Thyroid gland (tissue), 4 donors: ENCODE results near the gene ZIC4. TPM values are rescaled to one million over a fixed set of nuclear protein-coding genes. Genes with fewer than 3 reads are reported as not detected.

ENCODE experiments used
- DNase-seq, 2 donors: peaks; one replicate each; pipeline ENCODE4 v3.0.0-alpha.2; 2019
- H3K27ac ChIP-seq, 3 donors: fragments of 200-600 bp; sonication (generic); 1 replicate in 2 of 3; 2 replicates in 1 of 3; pipeline ENCODE4 v1.5.1; 2016 to 2019; ENCODE audit warnings: mild to moderate bottlenecking in 1 of 3, moderate library complexity in 1 of 3
- H3K27me3 ChIP-seq: fragments of 200-600 bp; sonication (generic); one replicate; pipeline ENCODE4 v1.5.1; 2019
- H3K36me3 ChIP-seq, 2 donors: fragments of 200-600 bp; sonication (generic); one replicate each; pipeline ENCODE4 v1.5.1; 2016 to 2019
- H3K4me1 ChIP-seq, 2 donors: fragments of 200-600 bp; sonication (generic); one replicate each; pipeline ENCODE4 v1.5.1; 2017 to 2019
- H3K4me3 ChIP-seq, 3 donors: fragments of 200-600 bp; sonication (generic); replicated peaks in 1 of 3; 1 replicate in 2 of 3; 2 replicates in 1 of 3; pipeline ENCODE4 v1.5.1; 2016; ENCODE audit warnings: mild to moderate bottlenecking in 1 of 3
- H3K9me3 ChIP-seq: fragments of 200-600 bp; sonication (generic); one replicate; pipeline ENCODE4 v1.5.1; 2017
- CTCF ChIP-seq, 6 experiments: fragments of 200-600 bp in 3 of 6; fragments of 450-650 bp in 3 of 6; sonication (generic) in 3 of 6; IDR thresholded peaks; one replicate each; pipeline ENCODE4 v1.5.1; 2016 to 2019; ENCODE audit warnings: antibody characterized with exemption in 6 of 6, mild to moderate bottlenecking in 2 of 6, inconsistent platforms in 1 of 6, moderate library complexity in 1 of 6
- POLR2A ChIP-seq, 2 donors: fragments of 450-650 bp; IDR thresholded peaks; one replicate each; pipeline ENCODE4 v1.6.1; 2017; ENCODE audit warnings: antibody characterized with exemption in 2 of 2, mild to moderate bottlenecking in 2 of 2, moderate library complexity in 1 of 2
- WGBS, 2 donors: methylation state at CpG; one replicate each; pipeline ENCODE4 v1.1.5; 2017; 5-methylcytosine and 5-hydroxymethylcytosine counted together
- intact Hi-C: fragments of 100-400 bp; cut with DNase I; formaldehyde crosslinking; loops from one replicate; pipeline ENCODE4 v1.15.1; 2023
- total RNA-seq, 4 donors: library from RNA; depleted of rRNA; stranded (reverse); fragments of >200 nt; gene quantifications; one replicate each; pipeline ENCODE4 v1.2.3, GENCODE V29; 2016

ZIC4 gene
- total RNA-seq, 4 donors from 2014 or later = not detected

DNA sequence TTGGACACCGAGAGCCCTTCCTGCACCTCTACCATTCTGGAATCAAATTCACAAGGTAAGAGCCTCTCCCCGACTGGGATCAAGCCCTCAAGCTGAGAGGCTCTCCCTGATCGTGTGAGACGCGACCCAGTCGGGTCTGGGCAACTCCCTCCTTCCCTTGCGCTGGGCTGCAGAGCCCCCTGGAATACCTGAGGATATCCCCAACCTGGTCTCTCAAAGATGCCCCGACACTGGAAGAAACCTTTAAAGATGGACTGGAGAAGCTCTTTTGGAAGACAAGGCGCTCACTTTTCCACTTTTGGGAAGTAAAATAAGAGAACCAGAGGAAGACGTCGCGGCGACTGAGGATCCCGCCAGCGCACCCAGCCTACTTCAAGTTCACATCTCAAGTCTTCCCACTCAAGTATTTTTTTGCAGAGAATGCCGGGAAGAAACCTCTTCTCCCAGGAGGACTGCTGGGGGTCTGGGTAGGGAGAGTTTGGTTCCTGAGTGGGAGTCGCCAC, 33.8 kb downstream of the ZIC4 start:
- no peaks in the 10 kb centered on the region for H3K36me3 ChIP-seq
- H3K9me3 ChIP-seq = no peaks in the 10 kb centered on the region
- 1 to 3% methylated on average over 17 of the region's 17 CpGs for WGBS, 2 donors
- no peak overlapping the region for H3K4me3 ChIP-seq
- H3K27ac ChIP-seq = no peak overlapping the region
- peaks cover 33% of the 10 kb centered on the region for H3K27me3 ChIP-seq
- DNase-seq = no peak
- H3K4me1 ChIP-seq = no peaks in the 10 kb centered on the region
- intact Hi-C loops = no loop called here
- TF ChIP-seq POLR2A (IDR thresholded peaks at IDR 0.05) (no peak), CTCF (IDR thresholded peaks at IDR 0.05) (no peak)

DNA sequence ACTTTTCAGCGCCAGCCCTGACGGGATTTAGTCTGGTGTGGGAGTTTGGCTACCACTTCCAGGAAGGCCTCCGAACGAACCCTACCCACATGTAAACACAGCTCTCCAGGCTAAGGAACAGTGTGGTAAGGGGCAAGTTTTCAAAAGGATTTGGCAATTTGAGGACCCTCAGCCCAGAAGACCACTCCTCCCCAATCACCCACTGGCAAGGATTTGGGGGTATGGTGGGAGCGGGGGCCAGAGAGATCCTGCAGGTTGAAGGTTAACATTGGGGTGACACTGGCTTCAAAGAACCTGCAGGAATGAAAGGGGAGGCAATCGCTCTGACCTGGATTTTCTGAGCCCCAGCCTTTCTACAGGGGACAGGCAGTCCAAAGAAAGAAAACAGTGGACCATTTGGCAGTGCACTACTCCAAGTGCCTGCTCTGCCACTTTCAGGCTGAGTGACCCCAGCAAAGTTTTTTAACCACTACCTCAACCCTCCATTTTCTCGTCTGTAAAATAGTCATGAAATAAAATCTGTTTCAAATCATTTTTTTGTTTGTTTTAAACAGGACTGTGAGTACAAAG, 34.5 kb downstream of the ZIC4 start:
- WGBS, 2 donors = 6 to 13% methylated on average over 7 of the region's 7 CpGs

DNA sequence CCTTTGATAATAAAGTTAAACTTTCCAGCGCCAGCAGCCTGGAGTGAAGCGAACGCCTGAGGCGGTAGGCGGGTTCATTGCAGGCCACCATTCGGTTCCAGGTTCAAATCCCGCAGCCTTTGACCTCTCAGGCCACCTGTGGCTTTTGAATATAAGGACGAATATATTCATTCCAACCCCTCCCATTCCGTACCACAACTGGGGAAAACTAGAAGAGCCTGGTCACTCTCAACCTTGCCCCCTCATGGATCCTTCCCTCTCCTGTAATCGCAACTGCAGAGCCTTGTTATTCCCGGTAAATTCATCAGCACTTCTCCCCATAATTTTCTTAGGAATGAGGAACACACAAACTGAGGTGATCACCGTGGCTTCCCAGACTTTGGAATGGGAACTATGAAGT, 35.2 kb downstream of the ZIC4 start:
- Histone ChIP-seq H3K27ac (no peak overlapping the region), H3K4me3 (no peak overlapping the region), H3K36me3 (no peaks in the 10 kb centered on the region), H3K4me1 (no peaks in the 10 kb centered on the region), H3K9me3 (no peaks in the 10 kb centered on the region), H3K27me3 (peaks cover 29% of the 10 kb centered on the region)
- intact Hi-C loops = no loop called here
- no peak for DNase-seq
- TF ChIP-seq POLR2A (IDR thresholded peaks at IDR 0.05) (no peak), CTCF (IDR thresholded peaks at IDR 0.05) (no peak)
- WGBS, 2 donors = 3 to 5% methylated on average over 12 of the region's 12 CpGs

More for the DNA sequence above, 34.5 kb downstream of the ZIC4 start:
- no peaks in the 10 kb centered on the region for H3K4me1 ChIP-seq
- no peak overlapping the region for H3K4me3 ChIP-seq
- H3K27me3 ChIP-seq = peaks cover 29% of the 10 kb centered on the region
- TF ChIP-seq CTCF (IDR thresholded peaks at IDR 0.05) (no peak), POLR2A (IDR thresholded peaks at IDR 0.05) (no peak)
- no peak for DNase-seq
- H3K27ac ChIP-seq = no peak overlapping the region
- H3K36me3 ChIP-seq = no peaks in the 10 kb centered on the region
- H3K9me3 ChIP-seq = no peaks in the 10 kb centered on the region
- intact Hi-C loops = no loop called here

DNA sequence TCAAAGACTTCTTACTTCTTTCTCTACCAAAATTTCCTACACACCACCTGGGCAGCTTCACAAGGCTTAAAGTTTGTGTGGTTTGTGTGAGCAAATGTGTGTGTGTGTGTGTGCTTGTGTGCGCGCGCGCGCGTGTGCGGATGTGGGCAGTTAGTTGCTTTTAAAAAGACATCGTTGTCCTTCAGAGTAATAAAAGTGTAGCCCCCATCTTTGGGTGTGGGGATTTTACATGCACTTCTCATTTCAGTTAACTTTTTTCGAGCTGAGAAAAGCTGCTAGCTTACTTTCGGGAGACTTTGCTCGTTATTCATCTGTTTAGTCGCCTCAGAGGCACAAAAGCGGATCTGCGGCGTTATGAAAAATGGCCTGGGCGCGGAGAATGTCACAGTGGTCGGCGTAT, 36.0 kb downstream of the ZIC4 start:
- Histone ChIP-seq H3K4me1 (no peaks in the 10 kb centered on the region), H3K27ac (no peak overlapping the region), H3K27me3 (peaks cover 29% of the 10 kb centered on the region), H3K4me3 (no peak overlapping the region), H3K36me3 (no peaks in the 10 kb centered on the region), H3K9me3 (no peaks in the 10 kb centered on the region)
- TF ChIP-seq POLR2A (IDR thresholded peaks at IDR 0.05) (no peak), CTCF (IDR thresholded peaks at IDR 0.05) (no peak)
- intact Hi-C loops = no loop called here
- DNase-seq = no peak
- WGBS, 2 donors = 9 to 13% methylated on average over 19 of the region's 19 CpGs

DNA sequence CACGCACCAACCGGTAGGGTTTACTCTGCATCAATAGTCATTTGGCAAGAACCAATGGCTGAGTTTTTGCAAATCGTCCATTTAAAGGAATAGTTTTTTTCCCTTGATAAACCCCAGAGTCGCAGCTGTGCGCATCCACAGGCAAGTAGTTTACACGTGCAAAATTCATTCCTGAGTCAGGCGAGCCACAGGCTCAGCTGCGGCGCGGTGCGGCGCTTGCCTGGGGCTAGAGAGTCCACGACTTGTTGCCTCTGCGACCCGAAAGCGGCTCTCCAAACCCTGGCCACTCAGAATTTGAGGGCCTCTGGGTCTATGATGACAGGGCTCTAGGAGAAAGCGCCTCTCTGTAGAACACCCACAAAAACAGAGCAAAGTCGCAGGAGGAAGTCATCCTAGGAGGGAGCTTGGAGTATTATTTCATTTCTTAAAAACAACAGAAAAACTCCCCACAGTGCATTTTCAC, 36.7 kb downstream of the ZIC4 start:
- Histone ChIP-seq H3K9me3 (no peaks in the 10 kb centered on the region), H3K36me3 (no peaks in the 10 kb centered on the region), H3K27ac (no peak overlapping the region), H3K27me3 (peaks cover 29% of the 10 kb centered on the region), H3K4me3 (no peak overlapping the region), H3K4me1 (no peaks in the 10 kb centered on the region)
- TF ChIP-seq POLR2A (IDR thresholded peaks at IDR 0.05) = no peak
- TF ChIP-seq CTCF (IDR thresholded peaks at IDR 0.05) = no peak
- DNase-seq = no peak
- intact Hi-C loops = no loop called here
- WGBS, 2 donors = 4% methylated on average over 18 of the region's 18 CpGs
